Right forelimb (tissue), 1 donor: ENCODE data around the gene DIP2C.
"Not testable (repeated sequence)": the region's sequence is repeated elsewhere in the genome, so short reads cannot be mapped to it uniquely, and the experiment has no call there.

Experiments
- DNase-seq: peaks from one replicate; pipeline ENCODE4 v3.0.0-alpha.2; 2018

DIP2C gene

DNA sequence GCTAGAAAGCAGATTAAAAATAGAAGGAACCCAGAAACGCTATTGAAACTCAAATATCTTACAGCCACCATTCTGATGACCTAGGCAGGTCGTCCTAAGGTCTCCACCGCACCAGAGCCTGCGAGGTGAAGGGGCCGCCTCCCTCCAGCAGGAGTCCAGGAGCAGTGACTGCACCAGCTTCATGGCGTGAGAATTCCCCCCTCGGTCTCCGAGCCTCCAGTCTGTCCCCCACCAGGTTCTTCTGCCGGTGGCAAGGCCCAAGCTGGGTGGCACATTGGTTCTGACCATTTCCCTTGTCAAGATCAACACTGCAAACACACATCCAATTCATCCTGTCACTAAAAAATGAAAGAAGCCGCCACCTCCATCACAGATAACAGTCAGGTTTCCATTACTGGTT is 98.7 kb downstream of the DIP2C start:
- no peak for DNase-seq

DNA sequence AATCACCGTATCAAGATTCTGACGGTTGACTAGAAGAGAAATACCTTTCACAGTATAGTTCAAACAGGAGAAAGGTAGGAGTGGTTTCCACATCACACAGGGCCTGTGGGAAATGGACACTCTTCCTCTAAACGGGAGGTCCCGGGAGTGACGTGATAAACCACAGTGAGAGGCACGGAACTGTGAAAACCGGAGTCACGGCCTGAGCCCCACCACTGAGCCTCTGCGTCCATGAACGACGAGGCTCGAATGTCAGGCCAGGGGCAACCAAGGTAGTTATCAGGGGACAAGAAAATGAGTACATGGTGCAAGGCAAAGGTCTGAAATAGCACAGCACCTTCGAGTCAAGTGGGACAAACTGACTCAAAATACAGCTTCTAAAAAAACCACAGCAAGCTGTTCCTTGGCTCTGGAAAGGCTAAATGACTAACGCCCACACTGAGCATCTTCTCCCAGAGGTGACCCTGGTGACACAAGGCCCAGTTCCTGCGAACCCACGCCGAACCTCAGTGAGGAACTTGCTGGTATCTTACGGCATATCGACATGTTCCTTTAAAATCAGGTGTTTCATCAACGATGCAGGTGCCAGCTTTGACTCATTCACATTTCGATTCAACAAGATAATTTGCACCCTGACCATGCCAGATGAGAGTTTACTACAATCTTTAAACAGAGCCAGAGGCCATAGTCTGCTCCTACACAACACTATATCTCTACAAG is 99.3 kb downstream of the DIP2C start:
- DNase-seq = no peak

DNA sequence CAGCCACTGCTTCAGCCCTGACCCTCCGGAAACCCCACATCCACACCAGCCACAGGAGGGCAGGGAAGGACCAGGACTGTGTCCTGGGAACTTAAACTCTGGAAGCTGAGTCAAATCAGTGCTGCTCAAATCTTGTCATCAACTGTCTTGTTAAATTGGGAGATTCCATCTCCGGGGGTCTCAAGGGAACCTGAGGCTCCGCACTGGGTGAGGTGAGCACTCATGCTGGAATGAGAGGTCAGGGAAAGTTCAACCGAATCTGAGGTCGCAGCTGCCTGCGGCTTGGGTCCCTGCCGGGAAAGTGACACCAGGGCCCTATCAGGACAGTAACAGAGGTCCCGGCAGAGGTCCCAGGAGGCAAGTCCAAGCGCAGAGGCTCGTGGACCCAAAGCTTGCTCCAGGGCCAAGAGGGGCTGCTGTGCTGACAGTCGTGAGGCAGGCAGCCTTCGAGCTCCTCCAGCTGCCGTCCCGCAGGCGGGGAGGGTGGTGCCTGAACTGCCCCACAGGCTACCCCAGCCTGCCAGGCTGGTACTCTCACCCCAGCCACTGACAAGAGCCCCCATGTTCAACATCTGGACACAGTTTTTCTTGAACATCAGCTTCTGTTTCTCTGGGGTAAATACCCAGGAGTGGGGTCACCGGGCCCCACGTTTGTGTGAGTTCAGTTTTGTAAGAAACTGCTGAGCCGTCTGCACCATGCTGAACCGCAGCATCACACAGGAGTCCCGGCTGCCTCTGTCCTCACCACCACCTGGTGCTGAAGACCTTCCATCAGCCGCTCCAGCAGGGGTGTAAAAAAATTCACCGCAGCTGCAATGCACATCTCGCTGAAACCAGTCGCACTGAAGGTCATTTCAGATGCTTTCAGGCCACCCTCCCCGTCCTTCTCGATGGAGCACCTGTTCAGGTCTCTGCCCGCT is 101.0 kb downstream of the DIP2C start:
- DNase-seq = no peak

DNA sequence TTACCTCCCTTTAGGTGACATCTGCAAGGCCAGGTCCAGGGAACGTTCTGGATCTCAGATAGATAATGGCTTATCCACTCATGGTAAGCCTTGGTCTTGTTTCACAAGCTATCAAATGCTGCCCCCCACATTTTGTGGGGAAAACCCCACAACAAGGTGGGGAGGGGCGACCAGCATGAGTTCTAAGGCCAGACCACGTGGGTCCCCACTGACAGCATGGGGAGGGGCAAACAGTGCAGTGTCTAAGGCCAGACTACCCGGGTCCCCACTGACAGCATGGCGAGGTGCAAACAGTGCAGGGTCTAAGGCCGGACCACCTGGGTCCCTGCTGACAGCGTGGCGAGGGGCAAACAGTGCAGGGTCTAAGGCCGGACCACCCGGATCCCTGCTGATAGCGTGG is 102.8 kb downstream of the DIP2C start:
- DNase-seq = no peak

DNA sequence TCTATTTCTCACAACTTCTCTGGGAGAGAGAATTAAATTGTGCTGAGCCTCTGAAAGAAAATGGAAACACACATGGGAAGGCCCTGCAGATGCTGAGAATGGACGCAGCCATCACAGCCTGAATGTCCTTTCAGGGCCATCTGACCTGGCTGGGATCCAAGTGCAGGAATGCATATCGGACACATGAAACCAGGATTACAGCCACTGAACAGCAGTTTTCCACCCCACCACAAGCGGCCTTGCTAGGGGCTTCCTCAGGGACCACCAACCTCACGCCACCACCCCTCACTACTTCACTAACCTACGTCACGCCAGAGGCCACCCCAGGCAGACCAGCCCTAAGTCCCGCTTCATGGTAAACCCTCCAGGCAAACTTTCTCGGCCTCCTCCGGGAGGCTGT is 103.3 kb downstream of the DIP2C start:
- DNase-seq = no peak

DNA sequence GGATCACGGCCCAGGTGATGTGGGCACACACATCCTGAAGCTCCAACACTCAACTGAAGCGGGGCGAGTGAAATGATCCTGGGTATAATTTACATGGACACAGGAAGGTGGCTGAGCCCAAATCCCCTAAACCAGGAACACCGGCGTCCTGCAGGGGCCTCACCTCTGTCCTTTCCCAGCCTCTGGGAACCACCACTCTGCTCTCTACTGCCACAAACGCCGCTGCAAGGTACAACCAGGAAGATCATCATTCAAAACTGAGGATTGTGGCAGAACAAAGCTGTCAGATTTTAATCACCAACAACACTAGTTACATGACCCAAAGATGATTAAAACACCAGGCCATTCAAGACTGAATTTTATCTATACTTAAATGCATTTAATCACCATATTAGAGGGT is 104.0 kb downstream of the DIP2C start:
- DNase-seq = no peak

DNA sequence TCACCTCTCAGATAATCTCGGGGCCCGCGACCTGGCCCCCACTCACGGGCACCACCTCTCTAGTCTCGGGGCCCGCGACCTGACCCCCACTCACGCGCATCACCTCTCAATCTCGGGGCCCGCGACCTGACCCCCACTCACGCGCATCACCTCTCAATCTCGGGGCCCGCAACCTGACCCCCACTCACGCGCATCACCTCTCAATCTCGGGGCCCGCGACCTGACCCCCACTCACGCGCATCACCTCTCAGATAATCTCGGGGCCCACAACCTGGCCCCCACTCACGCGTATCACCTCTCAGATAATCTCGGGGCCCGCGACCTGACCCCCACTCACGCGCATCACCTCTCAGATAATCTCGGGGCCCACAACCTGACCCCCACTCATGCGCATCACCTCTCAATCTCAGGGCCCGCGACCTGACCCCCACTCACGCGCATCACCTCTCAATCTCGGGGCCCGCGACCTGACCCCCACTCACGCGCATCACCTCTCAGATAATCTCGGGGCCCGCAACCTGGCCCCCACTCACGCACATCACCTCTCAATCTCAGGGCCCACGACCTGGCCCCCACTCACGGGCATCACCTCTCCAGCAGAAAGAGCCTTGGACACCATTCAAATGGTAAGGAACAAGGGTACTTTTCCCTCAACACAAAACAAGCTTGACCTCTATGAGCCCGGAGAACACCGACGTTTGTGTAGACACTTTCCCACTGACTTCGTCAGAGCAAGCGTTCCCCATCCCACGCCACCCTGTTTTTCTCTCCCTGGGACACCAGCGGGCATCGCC is 104.8 kb downstream of the DIP2C start:
- not testable (repeated sequence) for DNase-seq

DNA sequence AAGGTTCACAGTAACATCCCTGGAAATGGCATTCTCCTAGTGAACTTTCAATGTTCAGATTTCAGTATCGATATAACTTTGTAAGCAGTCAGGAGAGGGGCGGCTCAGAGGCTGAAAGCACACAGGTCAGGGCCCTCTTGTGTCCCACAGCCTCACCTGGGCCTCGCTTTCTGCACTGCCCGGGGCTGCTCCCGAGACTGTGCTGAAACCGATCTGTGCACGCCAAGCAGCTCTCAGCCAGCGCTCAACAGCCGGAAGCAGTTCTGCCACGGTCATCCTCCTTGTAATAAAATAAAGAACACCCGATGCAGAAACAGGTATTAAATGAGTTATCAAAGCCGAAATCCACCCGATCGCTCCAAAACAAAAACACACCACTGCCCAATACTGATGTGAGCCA is 106.0 kb downstream of the DIP2C start:
- DNase-seq = no peak

DNA sequence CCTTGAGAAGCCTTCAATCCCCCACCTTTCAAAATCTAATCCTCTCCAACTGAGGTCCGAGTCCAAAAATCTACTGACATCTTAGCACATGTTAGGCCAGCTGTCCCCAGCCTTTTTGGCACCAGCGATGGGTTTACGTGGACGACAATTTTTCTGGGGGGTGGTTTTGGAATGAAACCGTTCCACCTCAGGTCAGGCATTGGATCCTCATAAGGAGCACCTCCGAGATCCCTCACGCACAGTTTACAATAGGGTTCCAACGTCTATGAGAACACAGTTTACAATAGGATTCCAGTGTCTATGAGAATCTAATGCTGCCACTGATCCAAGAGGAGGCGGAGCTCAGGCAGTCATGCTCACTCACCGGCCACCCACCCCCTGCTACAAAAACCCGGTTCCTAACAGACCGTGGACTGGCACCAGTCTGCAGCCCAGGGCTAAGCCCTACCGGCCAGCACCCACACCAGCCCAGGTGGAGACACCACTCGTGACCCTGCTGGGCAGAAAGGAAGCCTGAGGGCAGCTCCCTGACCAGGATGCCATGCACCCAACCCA is 107.6 kb downstream of the DIP2C start:
- no peak for DNase-seq

DNA sequence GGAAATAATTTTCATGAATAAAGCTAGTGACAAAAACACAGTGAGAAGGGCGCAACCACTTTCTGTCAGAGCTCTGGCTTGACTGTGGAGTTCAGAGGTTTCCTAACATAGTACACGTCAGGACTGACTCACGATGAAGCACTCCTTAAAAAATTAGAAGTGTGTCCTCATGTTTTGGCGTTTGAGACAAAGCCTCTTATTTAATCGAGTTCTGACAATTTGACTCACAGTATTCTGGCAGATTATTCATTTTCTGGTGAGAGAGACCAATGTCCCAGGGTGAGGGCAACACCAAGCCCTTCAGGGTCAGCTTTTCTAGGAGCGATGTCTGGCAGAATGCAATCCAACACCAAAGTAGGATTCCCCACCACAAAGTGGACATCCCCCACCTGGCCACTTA is 108.7 kb downstream of the DIP2C start:
- DNase-seq = no peak

DNA sequence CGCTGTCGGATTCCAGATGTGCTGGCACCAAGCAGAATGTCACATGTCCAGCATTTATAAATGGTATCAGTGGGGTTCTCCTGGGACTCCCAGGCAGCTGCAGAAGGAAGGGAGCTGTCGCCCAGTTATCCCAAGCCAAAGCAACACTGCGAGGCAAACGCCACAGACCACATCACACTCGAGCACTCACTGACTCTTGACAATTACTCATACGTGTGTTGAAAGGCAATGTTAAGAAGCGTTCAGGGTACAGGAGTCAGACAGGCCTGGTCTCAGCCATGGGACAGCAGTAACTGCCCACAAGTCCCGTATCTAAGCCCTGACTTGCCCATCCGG is 113.4 kb downstream of the DIP2C start:
- DNase-seq = no peak

DNA sequence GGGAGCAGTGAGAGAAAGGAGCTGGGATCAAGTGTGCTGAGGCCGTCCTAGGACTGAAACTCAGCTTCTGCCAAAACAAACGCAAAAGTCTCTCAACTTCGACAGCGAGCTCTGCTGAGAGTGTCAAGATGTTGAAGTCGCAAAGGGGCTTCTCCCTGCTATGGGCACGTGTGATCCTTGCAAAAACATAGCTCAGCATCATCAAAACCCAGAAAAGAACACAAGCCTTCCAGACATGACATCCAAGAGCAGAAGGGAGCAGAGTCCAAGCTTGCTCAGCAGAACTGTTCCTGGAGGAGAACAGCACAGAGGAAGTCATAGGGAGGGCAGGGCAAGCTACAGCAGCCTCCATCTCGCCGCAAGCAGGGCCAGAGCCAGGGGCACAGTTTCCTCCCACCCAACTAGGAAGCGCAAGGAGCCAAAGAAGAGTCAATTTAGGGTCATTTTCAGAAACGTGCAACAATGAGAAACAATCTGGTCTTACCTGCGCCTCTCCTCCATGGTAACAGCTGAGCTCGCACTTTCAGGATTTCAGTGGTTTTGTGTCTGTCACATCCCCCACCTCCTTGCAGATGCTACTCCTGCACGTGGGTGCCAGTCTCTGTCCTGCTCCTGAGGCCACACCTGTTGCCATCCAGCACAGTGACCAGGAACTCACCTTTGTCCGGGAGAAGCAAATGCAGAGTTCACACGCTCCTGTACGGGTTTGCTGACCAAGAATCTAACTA is 113.9 kb downstream of the DIP2C start:
- DNase-seq = no peak

DNA sequence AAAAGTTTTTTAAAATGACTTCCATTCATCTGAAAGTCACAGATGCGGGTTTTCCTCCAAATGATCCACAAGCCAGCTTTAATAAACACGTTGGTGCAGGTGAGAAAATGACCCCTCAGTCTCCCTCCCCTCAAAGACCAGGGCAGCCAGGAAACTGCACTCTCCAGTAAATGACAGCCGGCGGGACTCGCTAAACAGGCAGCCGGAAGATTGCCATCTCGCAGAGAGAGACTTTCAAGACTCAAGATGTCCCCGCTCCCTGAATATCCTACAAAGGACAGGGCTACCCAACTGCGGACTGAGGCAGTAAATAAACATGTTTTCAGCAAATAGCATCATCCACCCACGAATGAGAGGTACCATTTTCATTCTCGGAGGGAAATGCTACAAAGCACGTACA is 116.8 kb downstream of the DIP2C start:
- DNase-seq = no peak

DNA sequence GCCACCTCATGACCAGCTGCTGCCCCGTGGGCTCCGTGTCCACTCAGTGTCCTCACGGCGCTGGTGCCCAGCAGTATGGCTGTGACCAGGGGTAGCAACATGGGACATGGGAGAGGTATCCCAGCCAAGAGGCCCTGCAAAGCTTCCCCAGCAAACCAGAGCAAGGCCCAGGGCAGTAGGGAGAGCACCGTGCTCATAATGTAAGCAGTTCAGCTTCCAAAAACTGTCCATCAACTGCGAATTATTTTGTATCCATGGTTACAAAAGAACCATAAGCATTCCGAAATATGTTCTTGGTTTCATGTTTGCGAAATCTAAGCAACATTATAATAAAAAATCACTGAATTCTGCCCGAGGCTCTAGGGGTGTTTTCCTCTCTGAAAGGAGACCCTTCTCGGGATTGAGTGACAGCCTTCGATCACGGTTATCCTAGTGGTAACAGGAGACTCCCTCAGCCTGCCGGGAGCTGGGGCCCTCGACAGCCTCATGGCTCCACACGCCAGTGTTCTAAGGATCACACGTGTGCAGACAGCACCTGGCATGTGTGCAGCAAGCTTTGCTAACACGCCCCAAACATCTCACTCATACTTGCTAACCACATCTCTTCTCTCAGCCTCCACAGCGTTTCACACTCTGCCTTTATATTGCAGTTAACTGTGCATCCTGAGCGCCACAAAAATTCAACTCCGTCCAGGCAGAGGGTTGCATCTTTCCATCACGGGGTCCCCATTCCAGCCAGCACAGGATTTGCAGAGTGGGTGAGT is 117.6 kb downstream of the DIP2C start:
- DNase-seq = no peak

DNA sequence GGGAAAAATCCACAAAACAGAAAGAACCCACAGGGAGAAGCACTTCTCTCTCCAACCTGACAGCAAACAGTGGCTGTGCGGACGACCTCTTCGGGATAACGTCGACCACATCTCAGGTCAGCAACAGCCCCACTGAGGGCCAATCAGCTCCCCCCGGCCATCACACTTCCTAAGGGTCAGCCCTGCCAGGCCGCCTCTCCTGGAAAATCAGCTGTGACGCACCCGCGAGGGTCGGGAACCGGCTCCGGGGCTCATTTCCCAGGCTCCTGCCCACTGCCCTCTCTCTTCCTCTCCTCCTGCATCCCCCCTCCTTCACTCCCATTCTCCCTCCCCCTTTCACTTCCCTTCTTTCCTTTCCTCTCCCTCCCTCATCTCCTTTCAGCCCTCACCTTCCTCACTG is 118.3 kb downstream of the DIP2C start:
- no peak for DNase-seq

DNA sequence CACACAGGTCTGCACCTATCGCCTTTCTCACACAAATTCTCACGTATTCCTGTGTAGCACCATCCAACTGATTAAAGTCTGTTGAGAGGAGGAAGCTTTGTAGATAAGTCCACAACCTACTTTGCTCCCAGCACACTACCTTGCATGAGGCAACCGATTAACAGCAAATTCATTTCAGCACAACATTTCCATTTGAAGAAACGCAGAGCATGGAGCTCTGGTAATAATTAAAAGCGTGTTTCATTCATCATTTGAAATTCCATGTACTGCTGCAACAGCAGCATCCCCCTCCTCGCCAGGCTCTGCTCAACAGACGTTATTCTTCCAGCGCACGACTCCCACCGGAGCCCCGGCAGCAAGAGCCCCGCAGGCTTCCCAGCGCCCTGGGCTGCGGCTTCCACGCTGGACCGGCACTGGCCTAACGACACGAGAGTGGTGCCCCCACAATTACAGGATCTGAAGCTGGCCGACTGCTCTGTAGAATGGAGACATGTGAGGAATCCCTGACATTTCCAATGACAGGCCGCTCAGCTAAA is 118.8 kb downstream of the DIP2C start:
- DNase-seq = no peak

DNA sequence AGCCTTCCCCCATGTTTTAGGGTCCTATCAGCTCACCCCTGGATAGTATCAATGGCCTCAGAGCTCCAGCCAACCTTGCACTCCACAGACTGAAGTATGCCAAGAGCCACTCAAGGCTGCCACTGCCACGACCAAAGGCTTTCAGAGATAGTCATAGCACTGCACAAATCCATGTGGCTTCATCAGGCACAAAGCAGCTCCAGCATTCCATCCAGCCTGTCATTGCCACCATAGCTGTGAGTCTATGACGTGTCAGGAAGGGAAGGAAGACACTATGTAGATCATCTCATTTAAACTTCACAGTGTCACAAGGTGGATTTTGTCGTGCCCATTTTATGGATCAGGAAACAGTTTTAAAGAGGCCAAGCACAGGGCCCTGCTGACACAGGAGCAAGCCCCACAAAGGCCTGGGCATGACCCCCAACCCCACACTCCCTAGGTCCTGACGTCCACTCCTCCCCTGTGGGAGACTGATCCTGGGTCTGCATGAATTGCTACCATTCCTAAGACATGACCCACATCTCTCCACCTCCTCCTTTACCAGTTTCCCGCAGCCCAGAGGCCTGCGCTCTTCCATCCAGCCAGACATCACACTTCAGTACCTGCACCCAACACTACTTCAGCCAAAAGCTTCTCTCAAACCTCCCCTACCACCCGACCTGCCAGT is 119.4 kb downstream of the DIP2C start:
- no peak for DNase-seq

DNA sequence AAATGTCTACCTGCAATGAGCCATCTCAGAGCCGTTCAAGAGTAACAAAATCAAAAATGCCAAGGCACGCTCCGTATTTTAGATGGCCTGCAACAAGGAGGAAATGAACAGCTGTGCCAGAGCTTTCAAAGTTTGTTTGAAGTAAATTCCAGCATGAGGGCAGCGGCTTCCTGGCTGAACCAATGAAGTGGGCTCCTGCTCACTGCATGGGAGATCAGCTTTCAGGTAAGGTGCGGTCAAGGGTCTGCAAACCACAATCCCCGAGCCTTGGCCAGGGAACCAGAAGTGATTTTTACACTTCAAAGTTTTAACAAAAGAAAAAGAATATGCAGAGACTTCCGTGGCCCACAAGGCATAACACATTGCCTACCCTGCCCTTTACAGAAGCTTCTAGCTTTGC is 120.6 kb downstream of the DIP2C start:
- no peak for DNase-seq

DNA sequence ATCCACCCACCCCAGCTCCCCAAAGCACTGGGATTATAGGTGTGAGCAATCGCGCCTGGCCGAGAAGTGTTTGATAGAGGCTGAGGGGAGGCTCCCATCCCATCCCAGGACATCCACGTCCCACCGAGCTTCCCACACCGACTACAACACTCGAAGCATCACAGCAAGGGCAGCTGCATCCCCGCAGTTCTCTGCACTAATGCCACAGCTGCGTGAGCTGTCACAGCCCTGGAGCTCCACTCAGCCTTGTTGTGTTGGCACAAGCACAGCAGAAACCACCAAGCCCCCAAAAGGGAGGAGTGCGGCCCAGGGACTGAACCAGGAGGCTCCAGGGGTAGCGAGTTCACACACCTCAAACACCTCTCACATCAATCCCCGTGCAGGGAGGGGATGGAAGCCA is 121.6 kb downstream of the DIP2C start:
- DNase-seq = no peak

DNA sequence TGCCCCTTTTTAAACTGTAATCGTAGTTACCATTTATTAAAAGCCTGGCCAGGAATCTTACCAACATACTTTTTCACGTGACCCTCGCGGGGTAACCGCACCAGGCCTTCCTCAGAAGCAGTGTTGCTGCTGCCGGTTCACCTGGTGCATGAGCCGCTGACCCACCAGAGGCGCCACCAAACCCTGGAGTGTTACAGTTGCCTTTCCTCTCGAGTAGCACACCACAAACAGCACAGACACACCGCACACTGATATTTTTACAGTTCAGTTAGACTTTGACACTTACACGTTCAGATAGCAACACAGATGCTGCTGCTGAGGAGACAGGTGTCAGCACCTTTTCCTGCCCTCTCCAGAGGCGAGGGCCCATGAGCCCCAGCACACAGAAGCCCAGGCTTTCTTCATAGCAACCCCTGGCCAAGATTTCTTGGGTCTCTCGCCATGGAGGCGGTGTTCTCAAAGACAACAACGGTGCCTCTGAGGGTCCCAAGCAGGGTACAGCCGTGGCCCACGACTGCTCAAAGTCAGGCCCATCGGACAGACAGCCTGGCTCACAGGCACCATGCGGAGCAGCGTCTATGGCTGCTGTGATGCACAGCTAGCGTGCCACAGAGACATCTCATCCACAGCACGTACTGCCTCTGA is 123.1 kb downstream of the DIP2C start:
- no peak for DNase-seq
